ENCODE measurements around the gene UBE2J1. TPM values are rescaled to one million over a fixed set of nuclear protein-coding genes. Genes with fewer than 3 reads are reported as not detected.
A peak's percentile ranks its signal among the peaks of the same experiment; 100 is the strongest.
"Not testable (repeated sequence)": the region's sequence is repeated elsewhere in the genome, so short reads cannot be mapped to it uniquely, and the experiment has no call there.

UBE2J1 gene
- total and polyA plus RNA-seq, 11 donors: 8.9 to 28.2 (median 15.2) TPM

DNA sequence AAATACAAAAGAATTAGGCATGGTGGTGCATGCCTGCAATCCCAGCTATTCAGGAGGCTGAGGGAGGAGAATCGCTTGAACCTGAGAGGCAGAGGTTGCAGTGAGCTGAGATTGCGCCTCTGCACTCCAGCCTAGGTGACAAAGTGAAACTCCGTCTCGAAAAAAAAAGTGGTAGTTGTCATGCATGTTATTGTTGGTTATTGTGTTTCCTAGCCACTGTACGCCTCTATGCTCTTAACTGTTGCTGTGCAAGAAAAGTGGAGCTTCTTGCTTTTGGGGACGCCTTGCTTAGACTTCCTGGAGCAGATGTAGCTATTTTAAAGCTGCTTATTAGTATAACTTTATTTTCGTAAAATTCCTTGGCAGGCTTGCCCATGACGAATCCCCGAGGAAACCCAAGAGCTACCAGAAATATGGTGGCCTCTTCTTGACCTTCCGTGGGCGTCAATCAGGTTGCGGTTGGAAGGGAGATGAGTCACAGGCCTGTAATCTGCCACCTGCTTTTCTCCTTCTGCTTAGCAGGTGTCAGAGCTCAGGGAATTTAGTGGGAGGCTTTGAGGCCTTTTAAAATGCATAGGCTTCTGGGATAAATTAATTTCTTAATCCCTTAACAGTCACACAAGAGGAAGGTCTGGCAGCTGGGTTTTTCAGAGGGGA is 54.7 kb downstream of the UBE2J1 start:
- peak in 4 of 5 donors; percentile 64 to 82 (median 78) for DNase-seq
- peak overlapping the region in 8 of 12 donors; percentile 9 to 62 (median 46) for H3K27ac ChIP-seq

DNA sequence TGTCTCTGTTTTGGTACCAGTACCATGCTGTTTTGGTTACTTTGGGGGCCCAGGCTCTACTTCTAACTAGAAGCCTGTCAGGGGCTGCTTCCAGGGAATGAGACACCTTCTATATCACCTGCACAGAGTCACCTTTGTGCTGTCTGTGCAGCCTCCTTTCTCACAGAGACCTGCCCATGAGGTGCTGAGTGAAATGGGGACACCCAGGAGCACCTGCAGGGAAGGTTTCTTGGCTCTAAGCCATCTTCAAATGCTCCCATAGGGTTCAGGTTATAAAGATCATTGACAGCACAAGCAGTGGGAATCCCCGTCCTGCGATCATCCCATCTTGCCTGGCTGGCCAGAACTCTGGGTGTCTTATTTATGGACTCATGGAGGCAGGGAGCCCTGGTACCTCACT is 56.5 kb downstream of the UBE2J1 start:
- Histone ChIP-seq H3K27me3 (no peaks in the 10 kb centered on the region), H3K9me3 (no peaks in the 10 kb centered on the region), H3K27ac (no peak overlapping the region), H3K4me1 (peaks cover 0 to 30% (median 15%) of the 10 kb centered on the region in 12 donors), H3K36me3 (no peaks in the 10 kb centered on the region), H3K4me3 (no peak overlapping the region)
- TF ChIP-seq POLR2A (IDR thresholded peaks at IDR 0.05): no peak
- TF ChIP-seq, protein P1, sequence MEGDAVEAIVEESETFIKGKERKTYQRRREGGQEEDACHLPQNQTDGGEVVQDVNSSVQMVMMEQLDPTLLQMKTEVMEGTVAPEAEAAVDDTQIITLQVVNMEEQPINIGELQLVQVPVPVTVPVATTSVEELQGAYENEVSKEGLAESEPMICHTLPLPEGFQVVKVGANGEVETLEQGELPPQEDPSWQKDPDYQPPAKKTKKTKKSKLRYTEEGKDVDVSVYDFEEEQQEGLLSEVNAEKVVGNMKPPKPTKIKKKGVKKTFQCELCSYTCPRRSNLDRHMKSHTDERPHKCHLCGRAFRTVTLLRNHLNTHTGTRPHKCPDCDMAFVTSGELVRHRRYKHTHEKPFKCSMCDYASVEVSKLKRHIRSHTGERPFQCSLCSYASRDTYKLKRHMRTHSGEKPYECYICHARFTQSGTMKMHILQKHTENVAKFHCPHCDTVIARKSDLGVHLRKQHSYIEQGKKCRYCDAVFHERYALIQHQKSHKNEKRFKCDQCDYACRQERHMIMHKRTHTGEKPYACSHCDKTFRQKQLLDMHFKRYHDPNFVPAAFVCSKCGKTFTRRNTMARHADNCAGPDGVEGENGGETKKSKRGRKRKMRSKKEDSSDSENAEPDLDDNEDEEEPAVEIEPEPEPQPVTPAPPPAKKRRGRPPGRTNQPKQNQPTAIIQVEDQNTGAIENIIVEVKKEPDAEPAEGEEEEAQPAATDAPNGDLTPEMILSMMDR (IDR thresholded peaks at IDR 0.05): no peak
- 97 to 100% (median 100%) methylated on average over 2 of the region's 2 CpGs for WGBS, 4 donors
- intact Hi-C loops (cut with DNase I): no loop called here
- ATAC-seq (no peak), DNase-seq (no peak)

More for the DNA sequence above, 54.7 kb downstream of the UBE2J1 start:
- TF ChIP-seq, protein P1 (IDR thresholded peaks at IDR 0.05): no peak
- TF ChIP-seq POLR2A (IDR thresholded peaks at IDR 0.05): no peak
- WGBS, 4 donors: 33 to 52% (median 47%) methylated on average over 12 of the region's 12 CpGs
- Histone ChIP-seq H3K36me3 (no peaks in the 10 kb centered on the region), H3K4me3 (peak overlapping the region in 3 of 12 donors; percentile 5 to 23 (median 11)), H3K4me1 (peaks cover 0 to 30% (median 15%) of the 10 kb centered on the region in 12 donors), H3K27me3 (no peaks in the 10 kb centered on the region), H3K9me3 (no peaks in the 10 kb centered on the region)
- intact Hi-C loops (cut with DNase I): no loop called here
- peak; percentile 62 to 96 (median 86) for ATAC-seq

DNA sequence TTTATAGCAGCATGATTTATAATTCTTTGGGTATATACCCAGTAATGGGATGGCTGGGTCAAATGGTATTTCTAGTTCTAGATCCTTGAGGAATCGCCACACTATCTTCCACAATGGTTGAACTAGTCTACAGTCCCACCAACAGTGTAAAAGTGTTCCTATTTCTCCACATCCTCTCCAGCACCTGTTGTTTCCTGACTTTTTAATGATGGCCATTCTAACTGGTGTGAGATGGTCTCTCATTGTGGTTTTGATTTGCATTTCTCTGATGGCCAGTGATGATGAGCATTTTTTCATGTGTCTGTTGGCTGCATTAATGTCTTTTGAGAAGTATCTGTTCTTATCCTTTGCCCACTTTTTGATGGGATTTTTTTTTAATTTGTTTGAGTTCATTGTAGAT is 57.4 kb downstream of the UBE2J1 start:
- H3K9me3 ChIP-seq; DNase-seq; ATAC-seq; H3K27me3 ChIP-seq; H3K4me3 ChIP-seq; intact Hi-C loops (cut with DNase I); H3K27ac ChIP-seq; H3K36me3 ChIP-seq: not testable (repeated sequence)
- peaks cover 0 to 30% (median 15%) of the 10 kb centered on the region in 12 donors for H3K4me1 ChIP-seq
- 83 to 100% (median 90%) methylated on average over 1 of the region's 1 CpG for WGBS, 4 donors

DNA sequence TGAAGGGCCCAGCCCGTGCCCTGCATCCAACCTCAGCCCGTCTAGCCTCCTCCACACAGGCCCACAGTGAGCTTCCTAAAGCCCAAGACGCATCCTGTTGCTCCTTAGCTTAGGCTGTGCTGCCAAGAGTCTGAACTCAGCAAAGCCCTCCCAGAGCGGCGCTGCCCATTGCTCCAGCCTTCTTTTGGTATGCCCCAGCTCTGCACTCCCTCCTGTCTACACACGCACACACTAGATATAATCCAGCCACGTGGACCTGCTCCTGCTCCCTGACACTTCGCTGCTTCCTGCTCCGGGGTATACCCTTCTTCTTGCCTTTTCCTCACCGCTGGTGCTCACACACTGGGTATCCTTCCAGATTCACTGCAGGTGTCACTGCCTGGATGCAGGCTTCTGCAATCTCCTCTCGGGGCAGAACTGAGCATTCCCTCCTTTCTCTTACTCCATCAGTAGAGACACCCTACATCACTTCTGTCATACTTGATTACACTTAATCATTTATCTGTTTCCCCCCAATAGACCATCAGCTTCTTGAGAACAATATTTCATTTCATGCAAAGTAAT is 61.2 kb downstream of the UBE2J1 start:
- intact Hi-C loops (cut with DNase I): no loop called here
- WGBS, 4 donors: 83 to 89% (median 85%) methylated on average over 11 of the region's 11 CpGs
- ATAC-seq (no peak), DNase-seq (no peak)
- no peak for TF ChIP-seq POLR2A (IDR thresholded peaks at IDR 0.05)
- TF ChIP-seq, protein P1 (IDR thresholded peaks at IDR 0.05): no peak
- no peaks in the 10 kb centered on the region for H3K9me3 ChIP-seq
- H3K4me1 ChIP-seq: no peaks in the 10 kb centered on the region
- no peaks in the 10 kb centered on the region for H3K36me3 ChIP-seq
- H3K4me3 ChIP-seq: no peak overlapping the region
- H3K27ac ChIP-seq: no peak overlapping the region
- H3K27me3 ChIP-seq: no peaks in the 10 kb centered on the region

Measured in heart left ventricle (tissue), 16 donors.